HepG2 (cell line): ENCODE data around the gene FBXO28. TPM values are rescaled to one million over a fixed set of nuclear protein-coding genes. Genes with fewer than 3 reads are reported as not detected.

Experiments used
- ESRRA ChIP-seq: sonication (generic); formaldehyde crosslinking; IDR thresholded peaks from 2 replicates; pipeline ENCODE4 v1.5.1; 2020; ENCODE audit warnings: mild to moderate bottlenecking, low read depth, missing genetic modification reagents
- ETV5 ChIP-seq: IDR thresholded peaks from 2 replicates; pipeline ENCODE4 v1.6.1; 2018; ENCODE audit warnings: missing biosample characterization, missing genetic modification reagents, inconsistent platforms, borderline replicate concordance
- GATAD1 ChIP-seq: IDR thresholded peaks from 2 replicates; pipeline ENCODE4 v1.6.1; 2016; ENCODE audit warnings: missing genetic modification reagents, missing compliant biosample characterization
- HINFP ChIP-seq: sonication (generic); formaldehyde crosslinking; IDR thresholded peaks from 2 replicates; pipeline ENCODE4 v1.4.0; 2020; ENCODE audit warnings: low read depth, mild to moderate bottlenecking, missing genetic modification reagents
- HOMEZ ChIP-seq: IDR thresholded peaks from 2 replicates; pipeline ENCODE4 v1.6.1; 2016; ENCODE audit warnings: low read depth
- HOXA3 ChIP-seq: sonication (generic); formaldehyde crosslinking; IDR thresholded peaks from 2 replicates; pipeline ENCODE4 v1.5.0; 2020; ENCODE audit warnings: missing genetic modification reagents
- ISL2 ChIP-seq: sonication (generic); formaldehyde crosslinking; IDR thresholded peaks from 2 replicates; pipeline ENCODE4 v1.5.0; 2020; ENCODE audit warnings: missing genetic modification reagents
- KDM5B ChIP-seq: sonication (generic); formaldehyde crosslinking; IDR thresholded peaks from 2 replicates; pipeline ENCODE4 v1.4.0; 2020; ENCODE audit warnings: missing genetic modification reagents, mild to moderate bottlenecking, borderline replicate concordance
- MLXIP ChIP-seq: sonication (generic); formaldehyde crosslinking; IDR thresholded peaks from 2 replicates; pipeline ENCODE4 v1.9.0; 2021; ENCODE audit warnings: missing genetic modification reagents, borderline replicate concordance
- POLR2A ChIP-seq, 2 experiments: IDR thresholded peaks; 2 replicates each; pipeline ENCODE4 v1.6.1; 2011; ENCODE audit warnings: low read depth in 2 of 2, low read length in 2 of 2, mild to moderate bottlenecking in 1 of 2, moderate library complexity in 1 of 2; ENCODE audit not compliant: insufficient read depth in 1 of 2
- POLR2AphosphoS2 ChIP-seq: IDR thresholded peaks from 2 replicates; pipeline ENCODE4 v1.6.1; 2011; ENCODE audit warnings: low read depth, low read length, improper control_type of control experiment
- SMAD3 ChIP-seq: sonication (generic); formaldehyde crosslinking; IDR thresholded peaks from 2 replicates; pipeline ENCODE4 v1.4.0; 2020; ENCODE audit warnings: missing genetic modification reagents
- SRY ChIP-seq: sonication (generic); formaldehyde crosslinking; IDR thresholded peaks from 2 replicates; pipeline ENCODE4 v1.8.0; 2022; ENCODE audit warnings: mild to moderate bottlenecking, missing genetic modification reagents
- TAF1 ChIP-seq: sonication (generic); formaldehyde crosslinking; IDR thresholded peaks from 2 replicates; pipeline ENCODE4 v1.4.0; 2020; ENCODE audit warnings: missing genetic modification reagents
- TBX2 ChIP-seq: sonication (generic); formaldehyde crosslinking; IDR thresholded peaks from 2 replicates; pipeline ENCODE4 v1.5.0; 2020; ENCODE audit warnings: missing genetic modification reagents, mild to moderate bottlenecking, borderline replicate concordance
- WIZ ChIP-seq: sonication (generic); formaldehyde crosslinking; IDR thresholded peaks from 2 replicates; pipeline ENCODE4 v1.5.1; 2020; ENCODE audit warnings: mild to moderate bottlenecking, missing genetic modification reagents
- ZBTB1 ChIP-seq: sonication (generic); formaldehyde crosslinking; IDR thresholded peaks from 2 replicates; pipeline ENCODE4 v1.4.0; 2020; ENCODE audit warnings: missing genetic modification reagents, borderline replicate concordance
- ZFP91 ChIP-seq: sonication (generic); formaldehyde crosslinking; IDR thresholded peaks from 2 replicates; pipeline ENCODE4 v1.9.0; 2022; ENCODE audit warnings: missing genetic modification reagents, mild to moderate bottlenecking, borderline replicate concordance
- ZNF329 ChIP-seq: sonication (generic); formaldehyde crosslinking; IDR thresholded peaks from 2 replicates; pipeline ENCODE4 v1.9.0; 2021; ENCODE audit warnings: low read depth, mild to moderate bottlenecking, missing genetic modification reagents
- ZNF33B ChIP-seq: sonication (generic); formaldehyde crosslinking; IDR thresholded peaks from 2 replicates; pipeline ENCODE4 v1.5.1; 2020; ENCODE audit warnings: mild to moderate bottlenecking, missing genetic modification reagents
- ZNF530 ChIP-seq: sonication (generic); formaldehyde crosslinking; IDR thresholded peaks from 2 replicates; pipeline ENCODE4 v1.5.0; 2020; ENCODE audit warnings: low read depth, mild to moderate bottlenecking, missing genetic modification reagents
- ZNF558 ChIP-seq: sonication (generic); formaldehyde crosslinking; IDR thresholded peaks from 2 replicates; pipeline ENCODE4 v1.9.0; 2022; ENCODE audit warnings: mild to moderate bottlenecking, missing genetic modification reagents, borderline replicate concordance
- ZNF777 ChIP-seq: sonication (generic); formaldehyde crosslinking; IDR thresholded peaks from 2 replicates; pipeline ENCODE4 v1.4.0; 2020; ENCODE audit warnings: missing genetic modification reagents
- polyA plus RNA-seq, 8 experiments: library from polyadenylated mRNA; depleted of rRNA in 3 of 8; stranded (reverse) in 7 of 8; unstranded in 1 of 8; fragments of >200 nt; fragmentation: Illumina TruSeq in 4 of 8; extraction: Trizol in 4 of 8; gene quantifications; 2 replicates each; pipeline versions ENCODE4 v1.2.1 to v1.2.3, GENCODE V29; 2011 to 2016; ENCODE audit warnings: low read depth in 4 of 8, missing spikeins in 1 of 8, mixed read lengths in 1 of 8; ENCODE audit not compliant: insufficient read depth in 1 of 8
- total RNA-seq, 5 experiments: library from RNA; depleted of rRNA; stranded (reverse); fragments of >200 nt; fragmentation: Illumina TruSeq; extraction: Trizol; gene quantifications; 2 replicates each; pipeline ENCODE4 v1.2.3, GENCODE V29; 2016; ENCODE audit warnings: low read depth in 1 of 5

Gene FBXO28
- total and polyA plus RNA-seq, 2 of the 13 experiments (the other 11 are each of a cell fraction or from before 2014, with no cell fraction given): 8.5 to 29.1 TPM

- TF ChIP-seq ZFP91 (CRISPR knock-in tag) (peak; percentile 85; the same call in 1 of the 2 replicates), POLR2A (IDR thresholded peaks at IDR 0.05; ENCODE audit: insufficient read depth in 1 of 2, low read depth in 2 of 2, low read length in 2 of 2) (peak; percentile 87 to 94), HOMEZ (CRISPR knock-in tag) (peak; percentile 91), GATAD1 (CRISPR knock-in tag) (peak; percentile 94), POLR2AphosphoS2 (no peak), HINFP (CRISPR knock-in tag) (no peak), ISL2 (CRISPR knock-in tag) (peak; percentile 60), SRY (peak; percentile 41; the same call in 1 of the 2 replicates), HOXA3 (CRISPR knock-in tag) (peak; percentile 94), MLXIP (CRISPR knock-in tag) (0 out of 2 replicates have a peak, but pooled peaks have one; percentile 40), KDM5B (CRISPR knock-in tag) (peak; percentile 63; the same call in 1 of the 2 replicates), ZNF777 (CRISPR knock-in tag) (no peak), ZNF33B (CRISPR knock-in tag) (no peak), ZNF329 (CRISPR knock-in tag) (no peak; the same call in 1 of the 2 replicates), ESRRA (CRISPR knock-in tag) (no peak), ETV5 (CRISPR knock-in tag) (peak; percentile 78), ZNF530 (no peak), TBX2 (CRISPR knock-in tag) (peak; percentile 63; the same call in 1 of the 2 replicates), TAF1 (peak; percentile 98), ZBTB1 (CRISPR knock-in tag) (no peak), ZNF558 (no peak), WIZ (no peak), SMAD3 (CRISPR knock-in tag) (no peak)
Observed at GRCh38 chr1:224113918-224114786, at the start of gene FBXO28 (continued).
